H1 (cell line): Measurements from ENCODE around the gene ACAA1.

ENCODE experiments used
- BCL11A ChIP-seq, 2 experiments: IDR thresholded peaks; one replicate each; pipeline ENCODE4 v1.6.1; 2011; ENCODE audit warnings: low read depth in 2 of 2, low read length in 2 of 2, mild to moderate bottlenecking in 2 of 2
- CBX5 ChIP-seq: fragments of 300-800, 300-1000 bp; sonication (generic); IDR thresholded peaks from 2 replicates; pipeline ENCODE4 v1.7.1; 2016; ENCODE audit warnings: antibody characterized with exemption, low read length, low read depth
- GABPA ChIP-seq: IDR thresholded peaks from 2 replicates; pipeline ENCODE4 v1.6.1; 2011; ENCODE audit warnings: mild to moderate bottlenecking, low read length, moderate library complexity, borderline replicate concordance; ENCODE audit not compliant: insufficient read depth
- KDM4A ChIP-seq: IDR thresholded peaks from one replicate; pipeline ENCODE4 v1.7.1; 2012; ENCODE audit warnings: low read depth, mild to moderate bottlenecking, moderate library complexity, low read length, inconsistent platforms; ENCODE audit not compliant: severe bottlenecking
- POLR2AphosphoS5 ChIP-seq: IDR thresholded peaks from 2 replicates; pipeline ENCODE4 v1.6.1; 2011; ENCODE audit warnings: low read depth, low read length
- RXRA ChIP-seq: IDR thresholded peaks from 2 replicates; pipeline ENCODE4 v1.6.1; 2011; ENCODE audit warnings: low read depth, mild to moderate bottlenecking, low read length, moderate library complexity; ENCODE audit not compliant: insufficient read depth
- SIN3A ChIP-seq, 2 experiments: IDR thresholded peaks in 1 of 2; conservative IDR thresholded peaks in 1 of 2; 2 replicates each; pipeline ENCODE4 v1.6.1; 2011 to 2012; ENCODE audit warnings: low read length in 2 of 2, improper control_type of control experiment in 1 of 2, low read depth in 1 of 2, mild to moderate bottlenecking in 1 of 2
- SP2 ChIP-seq: IDR thresholded peaks from 2 replicates; pipeline ENCODE4 v1.6.1; 2012; ENCODE audit warnings: mild to moderate bottlenecking, low read length, inconsistent platforms
- YY1 ChIP-seq: IDR thresholded peaks from 2 replicates; pipeline ENCODE4 v1.6.1; 2011; ENCODE audit warnings: low read depth, mild to moderate bottlenecking, low read length

DNA sequence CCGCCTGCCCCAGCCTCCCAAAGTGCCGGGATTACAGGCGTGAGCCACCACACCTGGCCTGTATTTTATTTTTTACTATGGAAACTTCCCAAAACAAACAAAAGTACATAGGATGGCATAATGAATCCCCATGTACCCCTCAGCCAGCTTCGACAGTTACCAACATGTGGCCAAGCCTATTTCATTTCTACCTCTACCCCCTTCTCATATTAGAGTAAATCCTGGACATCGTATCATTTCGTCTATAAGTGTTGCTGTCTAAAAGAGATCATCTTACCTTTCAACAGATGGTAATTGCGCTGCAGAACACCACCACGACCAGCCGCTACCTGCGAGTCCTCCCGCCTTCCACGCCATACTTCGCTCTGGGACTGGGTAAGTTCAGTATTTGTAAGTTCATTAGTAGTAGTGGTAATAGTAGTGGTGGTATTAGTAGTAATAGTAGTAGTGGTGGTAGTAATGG is 53.0 kb downstream of the ACAA1 start:
- TF ChIP-seq RXRA (no peak), BCL11A (IDR thresholded peaks at IDR 0.05; ENCODE audit: low read depth in 2 of 2, low read length in 2 of 2) (no peak), GABPA (no peak), SP2 (no peak), CBX5 (no peak), KDM4A (no peak), POLR2AphosphoS5 (no peak), YY1 (no peak), SIN3A (conservative IDR thresholded peaks at IDR 0.05 in 1 of 2, IDR thresholded peaks at IDR 0.05 in 1 of 2; ENCODE audit: low read depth in 1 of 2, low read length in 2 of 2) (no peak)
